HG03558 (cell line): ENCODE results near the gene STAM.

ENCODE experiments used
- ATAC-seq: cut with Tn5 transposase; IDR thresholded peaks from one replicate; pipeline ENCODE4 v1.9.1; 2021; ENCODE audit warnings: moderate number of reproducible peaks; ENCODE audit not compliant: unreplicated experiment; ENCODE audit errors: extremely low read depth

STAM gene

GRCh38 chr10:17645621-17646345, 1.8 kb downstream of the STAM start:
- ATAC-seq: no peak

GRCh38 chr10:17647326-17647725, 3.4 kb downstream of the STAM start:
- ATAC-seq: no peak

GRCh38 chr10:17648243-17649035, 4.5 kb downstream of the STAM start:
- no peak for ATAC-seq

- ATAC-seq: no peak
Observed at GRCh38 chr10:17649052-17649451, 5.1 kb downstream of the STAM start.

- ATAC-seq: no peak
Observed at GRCh38 chr10:17649836-17650235, 5.9 kb downstream of the STAM start.

- no peak for ATAC-seq
Observed at GRCh38 chr10:17650416-17650815, 6.5 kb downstream of the STAM start.

GRCh38 chr10:17651896-17652295, 7.9 kb downstream of the STAM start:
- no peak for ATAC-seq

- no peak for ATAC-seq
Observed at GRCh38 chr10:17652585-17652984, 8.6 kb downstream of the STAM start.

GRCh38 chr10:17655009-17655408, 11.1 kb downstream of the STAM start:
- ATAC-seq: no peak

- peak; percentile 68 for ATAC-seq
Observed at GRCh38 chr10:17655567-17656146, 11.7 kb downstream of the STAM start.

- no peak for ATAC-seq
Observed at GRCh38 chr10:17657103-17657500, 13.2 kb downstream of the STAM start.

GRCh38 chr10:17659365-17659764, 15.4 kb downstream of the STAM start:
- ATAC-seq: no peak

- ATAC-seq: no peak
Observed at GRCh38 chr10:17660921-17661320, 17.0 kb downstream of the STAM start.

GRCh38 chr10:17661510-17661909, 17.6 kb downstream of the STAM start:
- no peak for ATAC-seq

- no peak for ATAC-seq
Observed at GRCh38 chr10:17662193-17663138, 18.5 kb downstream of the STAM start.

- ATAC-seq: no peak
Observed at GRCh38 chr10:17663450-17663849, 19.5 kb downstream of the STAM start.

GRCh38 chr10:17665747-17666146, 21.8 kb downstream of the STAM start:
- no peak for ATAC-seq

- no peak for ATAC-seq
Observed at GRCh38 chr10:17668435-17669184, 24.7 kb downstream of the STAM start.

GRCh38 chr10:17669185-17669872, 25.4 kb downstream of the STAM start:
- ATAC-seq: no peak
